ENCODE results near the gene ZCCHC8. TPM values are rescaled to one million over a fixed set of nuclear protein-coding genes. Genes with fewer than 3 reads are reported as not detected.

Gene ZCCHC8
- total RNA-seq, 1 experiment from 2014 or later, result 40.1 TPM

DNA sequence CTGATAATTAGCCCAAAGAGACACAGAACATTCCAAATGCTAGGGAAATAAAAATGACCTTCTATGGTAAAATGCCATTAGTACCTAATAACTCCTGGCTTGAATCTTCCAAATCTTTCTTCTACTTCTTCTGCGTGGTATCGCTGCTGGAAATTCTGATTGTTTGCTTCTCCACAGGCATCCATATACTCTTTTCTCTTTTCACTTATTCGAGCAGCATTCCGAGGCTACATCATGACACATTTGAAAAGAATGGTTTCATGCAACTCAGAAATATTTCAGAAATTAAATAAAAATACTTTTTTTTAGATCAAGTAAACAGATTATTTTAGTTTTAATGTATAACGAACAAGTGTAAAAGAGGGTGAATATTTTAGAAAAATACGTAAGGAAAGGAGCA lies 18.9 kb downstream of the ZCCHC8 start:
- Histone ChIP-seq H3K9me3 (no peaks in the 10 kb centered on the region), H3K4me3 (ENCODE audit: low read depth, low read length) (no peak overlapping the region), H3K27me3 (replicated peaks; ENCODE audit: control insufficient read depth, insufficient read depth, low read length) (no peaks in the 10 kb centered on the region), H3K4me1 (no peaks in the 10 kb centered on the region; the same call in 1 of the 2 replicates), H3K36me3 (ENCODE audit: control insufficient read depth, insufficient read depth, low read length) (no peaks in the 10 kb centered on the region)
- no peak for DNase-seq
- Mint-ChIP-seq H3K27me3 (ENCODE audit: insufficient read depth, unreplicated experiment) (no peaks in the 10 kb centered on the region), H3K4me1 (ENCODE audit: low read depth, unreplicated experiment) (no peaks in the 10 kb centered on the region), H3K4me3 (ENCODE audit: unreplicated experiment) (no peak overlapping the region), H3K27ac (ENCODE audit: unreplicated experiment) (no peak overlapping the region), H3K9me3 (ENCODE audit: unreplicated experiment) (no peaks in the 10 kb centered on the region), H3K36me3 (ENCODE audit: insufficient read depth, unreplicated experiment) (peaks cover 90% of the 10 kb centered on the region)
- ChIA-PET POLR2A (no interaction called here), CTCF (no interaction called here)
- BruUV-seq (replicated peaks), result no TSS peak
- TF ChIP-seq, protein P1, sequence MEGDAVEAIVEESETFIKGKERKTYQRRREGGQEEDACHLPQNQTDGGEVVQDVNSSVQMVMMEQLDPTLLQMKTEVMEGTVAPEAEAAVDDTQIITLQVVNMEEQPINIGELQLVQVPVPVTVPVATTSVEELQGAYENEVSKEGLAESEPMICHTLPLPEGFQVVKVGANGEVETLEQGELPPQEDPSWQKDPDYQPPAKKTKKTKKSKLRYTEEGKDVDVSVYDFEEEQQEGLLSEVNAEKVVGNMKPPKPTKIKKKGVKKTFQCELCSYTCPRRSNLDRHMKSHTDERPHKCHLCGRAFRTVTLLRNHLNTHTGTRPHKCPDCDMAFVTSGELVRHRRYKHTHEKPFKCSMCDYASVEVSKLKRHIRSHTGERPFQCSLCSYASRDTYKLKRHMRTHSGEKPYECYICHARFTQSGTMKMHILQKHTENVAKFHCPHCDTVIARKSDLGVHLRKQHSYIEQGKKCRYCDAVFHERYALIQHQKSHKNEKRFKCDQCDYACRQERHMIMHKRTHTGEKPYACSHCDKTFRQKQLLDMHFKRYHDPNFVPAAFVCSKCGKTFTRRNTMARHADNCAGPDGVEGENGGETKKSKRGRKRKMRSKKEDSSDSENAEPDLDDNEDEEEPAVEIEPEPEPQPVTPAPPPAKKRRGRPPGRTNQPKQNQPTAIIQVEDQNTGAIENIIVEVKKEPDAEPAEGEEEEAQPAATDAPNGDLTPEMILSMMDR (IDR thresholded peaks at IDR 0.05; ENCODE audit: insufficient read depth in 1 of 2, low read depth in 1 of 2, low read length in 1 of 2, severe bottlenecking in 1 of 2, unreplicated experiment in 1 of 2), result no peak
- intact Hi-C loops (cut with micrococcal nuclease; ENCODE audit: unreplicated experiment), result no loop called here

DNA sequence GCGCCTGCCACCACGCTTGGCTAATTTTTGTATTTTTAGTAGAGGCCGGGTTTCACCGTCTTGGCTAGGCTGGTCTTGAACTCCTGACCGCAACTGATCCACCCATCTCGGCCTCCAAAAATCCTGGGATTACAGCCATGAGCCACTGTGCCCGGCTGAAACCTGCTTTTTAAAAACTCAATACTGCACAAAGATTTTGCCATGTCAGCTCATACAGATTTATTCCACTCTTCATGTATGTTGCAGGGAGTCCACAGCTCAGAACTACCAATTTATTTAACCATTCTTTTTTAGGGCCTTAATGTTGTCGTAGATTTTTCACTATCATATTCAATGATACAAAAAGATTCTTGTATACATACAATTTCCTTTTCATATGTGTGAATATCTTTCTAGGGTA lies 20.0 kb downstream of the ZCCHC8 start:
- H3K9me3 Mint-ChIP-seq (ENCODE audit: unreplicated experiment), result no peaks in the 10 kb centered on the region
- no TSS peak for BruUV-seq (replicated peaks)
- H3K27me3 Mint-ChIP-seq (ENCODE audit: insufficient read depth, unreplicated experiment), result no peaks in the 10 kb centered on the region
- no peaks in the 10 kb centered on the region for H3K4me1 Mint-ChIP-seq (ENCODE audit: low read depth, unreplicated experiment)
- H3K4me3 Mint-ChIP-seq (ENCODE audit: unreplicated experiment), result no peak overlapping the region
- TF ChIP-seq, protein P1 (IDR thresholded peaks at IDR 0.05; ENCODE audit: insufficient read depth in 1 of 2, low read depth in 1 of 2, low read length in 1 of 2, severe bottlenecking in 1 of 2, unreplicated experiment in 1 of 2), result no peak
- Histone ChIP-seq H3K4me1 (no peaks in the 10 kb centered on the region; the same call in 1 of the 2 replicates), H3K9me3 (no peaks in the 10 kb centered on the region), H3K36me3 (ENCODE audit: control insufficient read depth, insufficient read depth, low read length) (no peaks in the 10 kb centered on the region; the same call in none of the 2 replicates), H3K27me3 (replicated peaks; ENCODE audit: control insufficient read depth, insufficient read depth, low read length) (no peaks in the 10 kb centered on the region), H3K4me3 (ENCODE audit: low read depth, low read length) (no peak overlapping the region)
- intact Hi-C loops (cut with micrococcal nuclease; ENCODE audit: unreplicated experiment), result no loop called here
- DNase-seq, result no peak
- ChIA-PET CTCF (no interaction called here), POLR2A (no interaction called here)
- H3K27ac Mint-ChIP-seq (ENCODE audit: unreplicated experiment), result no peak overlapping the region
- peaks cover 90% of the 10 kb centered on the region for H3K36me3 Mint-ChIP-seq (ENCODE audit: insufficient read depth, unreplicated experiment)

DNA sequence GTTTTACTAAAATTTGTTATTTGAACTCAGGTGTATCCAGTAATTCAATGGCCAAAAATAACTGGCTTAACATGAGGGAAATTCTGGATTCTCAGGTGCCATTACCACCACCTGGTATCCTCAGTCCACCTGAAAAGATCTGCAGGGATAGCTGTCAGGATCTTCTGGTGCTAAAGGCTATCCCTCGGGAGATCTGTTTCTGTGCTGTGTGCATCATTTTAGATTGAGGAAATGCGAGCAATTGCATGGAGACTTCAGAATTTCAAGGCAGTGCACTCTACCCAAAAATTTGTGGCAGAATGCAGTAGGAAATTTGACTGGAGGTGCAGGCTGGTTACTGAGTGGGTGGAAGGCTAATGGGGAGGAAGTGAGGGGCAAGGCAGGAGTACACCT lies 26.4 kb downstream of the ZCCHC8 start:
- H3K4me1 ChIP-seq, result peaks cover 5% of the 10 kb centered on the region
- ChIA-PET POLR2A (no interaction called here), CTCF (interaction anchor here (0.7 kb wide), 1 partner anchor 24 kb away, joined by 3 read pairs; no protein-coding TSS in a partner anchor)
- BruUV-seq (replicated peaks), result no TSS peak
- H3K27me3 ChIP-seq (replicated peaks; ENCODE audit: control insufficient read depth, insufficient read depth, low read length), result no peaks in the 10 kb centered on the region
- intact Hi-C loops (cut with micrococcal nuclease; ENCODE audit: unreplicated experiment), result no loop called here
- peaks cover 78% of the 10 kb centered on the region for H3K36me3 Mint-ChIP-seq (ENCODE audit: insufficient read depth, unreplicated experiment)
- H3K27me3 Mint-ChIP-seq (ENCODE audit: insufficient read depth, unreplicated experiment), result no peaks in the 10 kb centered on the region
- no peaks in the 10 kb centered on the region for H3K9me3 Mint-ChIP-seq (ENCODE audit: unreplicated experiment)
- H3K4me3 Mint-ChIP-seq (ENCODE audit: unreplicated experiment), result no peak overlapping the region
- no peak for DNase-seq
- H3K9me3 ChIP-seq, result no peaks in the 10 kb centered on the region
- H3K4me1 Mint-ChIP-seq (ENCODE audit: low read depth, unreplicated experiment), result no peaks in the 10 kb centered on the region
- H3K27ac Mint-ChIP-seq (ENCODE audit: unreplicated experiment), result no peak overlapping the region
- H3K36me3 ChIP-seq (ENCODE audit: control insufficient read depth, insufficient read depth, low read length), result peaks cover 1% of the 10 kb centered on the region
- no peak overlapping the region for H3K4me3 ChIP-seq (ENCODE audit: low read depth, low read length)
- TF ChIP-seq, protein P1 (IDR thresholded peaks at IDR 0.05; ENCODE audit: insufficient read depth in 1 of 2, low read depth in 1 of 2, low read length in 1 of 2, severe bottlenecking in 1 of 2, unreplicated experiment in 1 of 2), result no peak

Data from Caco-2 (cell line).